ENCODE results near the gene ZNF724. TPM values are rescaled to one million over a fixed set of nuclear protein-coding genes. Genes with fewer than 3 reads are reported as not detected.

The ZNF724 gene
- total RNA-seq, 4 donors from 2014 or later = 0.57 to 0.94 (median 0.69) TPM; not detected in 1

GRCh38 chr19:23222998-23223652 is 27.1 kb downstream of the ZNF724 start:
- Histone ChIP-seq H3K36me3 (peaks cover 0 to 54% of the 10 kb centered on the region in 2 donors), H3K4me1 (no peaks in the 10 kb centered on the region), H3K27ac (no peak overlapping the region), H3K4me3 (no peak overlapping the region), H3K9me3 (peaks cover 0 to 76% (median 0%) of the 10 kb centered on the region in 3 donors), H3K27me3 (no peaks in the 10 kb centered on the region)
- ATAC-seq = no peak
- TF ChIP-seq EP300 (IDR thresholded peaks at IDR 0.05) (no peak), POLR2A (IDR thresholded peaks at IDR 0.05) (no peak), POLR2AphosphoS5 (IDR thresholded peaks at IDR 0.05) (no peak)
- TF ChIP-seq, protein P1, sequence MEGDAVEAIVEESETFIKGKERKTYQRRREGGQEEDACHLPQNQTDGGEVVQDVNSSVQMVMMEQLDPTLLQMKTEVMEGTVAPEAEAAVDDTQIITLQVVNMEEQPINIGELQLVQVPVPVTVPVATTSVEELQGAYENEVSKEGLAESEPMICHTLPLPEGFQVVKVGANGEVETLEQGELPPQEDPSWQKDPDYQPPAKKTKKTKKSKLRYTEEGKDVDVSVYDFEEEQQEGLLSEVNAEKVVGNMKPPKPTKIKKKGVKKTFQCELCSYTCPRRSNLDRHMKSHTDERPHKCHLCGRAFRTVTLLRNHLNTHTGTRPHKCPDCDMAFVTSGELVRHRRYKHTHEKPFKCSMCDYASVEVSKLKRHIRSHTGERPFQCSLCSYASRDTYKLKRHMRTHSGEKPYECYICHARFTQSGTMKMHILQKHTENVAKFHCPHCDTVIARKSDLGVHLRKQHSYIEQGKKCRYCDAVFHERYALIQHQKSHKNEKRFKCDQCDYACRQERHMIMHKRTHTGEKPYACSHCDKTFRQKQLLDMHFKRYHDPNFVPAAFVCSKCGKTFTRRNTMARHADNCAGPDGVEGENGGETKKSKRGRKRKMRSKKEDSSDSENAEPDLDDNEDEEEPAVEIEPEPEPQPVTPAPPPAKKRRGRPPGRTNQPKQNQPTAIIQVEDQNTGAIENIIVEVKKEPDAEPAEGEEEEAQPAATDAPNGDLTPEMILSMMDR (IDR thresholded peaks at IDR 0.05) = no peak
- 90 to 93% methylated on average over 3 of the region's 3 CpGs for WGBS, 2 donors (ENCODE audit: low coverage in 1 of 2)

DNA sequence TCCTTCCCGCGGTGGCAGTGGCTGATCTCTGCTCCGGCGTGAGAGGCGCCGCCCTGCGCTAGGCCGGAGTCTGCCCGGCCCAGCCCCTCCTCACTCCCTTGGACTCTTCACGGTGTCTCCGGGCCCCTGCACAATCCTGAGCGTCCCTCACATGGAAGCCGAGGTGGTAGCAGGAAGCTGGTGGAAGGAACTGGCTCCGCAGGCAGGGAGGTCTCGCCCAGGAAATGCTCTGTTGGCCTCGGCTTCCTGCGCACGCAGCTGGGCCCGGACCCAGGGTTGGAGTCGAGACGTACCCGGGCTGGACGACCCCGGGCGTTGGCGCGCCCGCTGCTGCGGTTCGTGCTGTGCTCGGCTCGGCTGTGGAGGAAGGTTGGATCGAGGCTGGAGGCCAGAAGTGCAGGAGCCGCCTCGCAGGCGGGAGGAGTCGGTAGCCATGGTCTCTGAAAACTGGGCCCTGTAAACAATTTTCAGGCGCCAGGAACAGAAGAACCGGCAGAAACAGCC is 46.3 kb downstream of the ZNF724 start:
- TF ChIP-seq POLR2A (IDR thresholded peaks at IDR 0.05) (no peak), EP300 (IDR thresholded peaks at IDR 0.05) (no peak), POLR2AphosphoS5 (IDR thresholded peaks at IDR 0.05) (no peak)
- TF ChIP-seq, protein P1 (IDR thresholded peaks at IDR 0.05) = no peak
- peaks cover 0 to 8% (median 0%) of the 10 kb centered on the region in 3 donors for H3K4me1 ChIP-seq
- H3K4me3 ChIP-seq = peak overlapping the region; percentile 10 to 45
- H3K36me3 ChIP-seq = no peaks in the 10 kb centered on the region
- H3K9me3 ChIP-seq = no peaks in the 10 kb centered on the region
- no peaks in the 10 kb centered on the region for H3K27me3 ChIP-seq
- ATAC-seq = peak; percentile 53
- WGBS, 2 donors (ENCODE audit: low coverage in 1 of 2) = 9 to 12% methylated on average over 5 to 10 of the region's 39 CpGs
- H3K27ac ChIP-seq = peak overlapping the region; percentile 13 to 75 (median 67)

GRCh38 chr19:23190341-23190740 is 59.9 kb downstream of the ZNF724 start:
- WGBS, 2 donors (ENCODE audit: low coverage in 1 of 2) = 60 to 84% methylated on average over 1 to 6 of the region's 9 CpGs
- Histone ChIP-seq H3K4me3 (no peak overlapping the region), H3K9me3 (no peaks in the 10 kb centered on the region), H3K27me3 (no peaks in the 10 kb centered on the region), H3K27ac (no peak overlapping the region), H3K4me1 (no peaks in the 10 kb centered on the region), H3K36me3 (no peaks in the 10 kb centered on the region)
- TF ChIP-seq POLR2AphosphoS5 (IDR thresholded peaks at IDR 0.05) (no peak), POLR2A (IDR thresholded peaks at IDR 0.05) (no peak)
- no peak for ATAC-seq

DNA sequence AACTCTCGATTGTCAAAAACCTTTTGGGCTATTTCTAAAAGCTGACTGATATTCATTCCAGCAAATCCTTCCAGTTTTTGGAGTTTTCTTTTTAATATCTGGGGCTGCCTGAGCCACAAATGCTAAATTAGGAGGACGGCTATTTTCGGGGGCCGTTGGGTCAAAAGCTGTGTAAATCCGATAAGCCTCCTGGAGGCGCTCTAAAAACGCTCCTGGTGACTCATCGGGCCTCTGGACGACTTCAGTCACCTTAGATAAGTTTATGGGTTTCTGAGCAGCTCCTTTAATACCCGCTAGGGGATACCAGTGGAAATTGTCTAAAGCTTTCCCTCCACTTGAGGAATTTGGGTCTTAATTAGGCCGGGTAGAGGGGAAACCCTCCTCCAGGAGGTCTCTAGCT is 66.9 kb downstream of the ZNF724 start:
- TF ChIP-seq, protein P1 (IDR thresholded peaks at IDR 0.05) = no peak
- TF ChIP-seq EP300 (IDR thresholded peaks at IDR 0.05) = no peak
- TF ChIP-seq POLR2AphosphoS5 (IDR thresholded peaks at IDR 0.05) = no peak
- no peak for TF ChIP-seq POLR2A (IDR thresholded peaks at IDR 0.05)

More for the DNA sequence above, 66.9 kb downstream of the ZNF724 start:
- Histone ChIP-seq H3K27me3 (no peaks in the 10 kb centered on the region), H3K4me1 (no peaks in the 10 kb centered on the region), H3K27ac (no peak overlapping the region), H3K36me3 (no peaks in the 10 kb centered on the region), H3K9me3 (no peaks in the 10 kb centered on the region), H3K4me3 (no peak overlapping the region)
- no peak for ATAC-seq
- WGBS, 2 donors (ENCODE audit: low coverage in 1 of 2) = 79 to 87% methylated on average over 3 to 9 of the region's 11 CpGs

Small RNA genes within 50 kb of the gene (small RNA-seq; reads per million reads assigned to genes)
- gene VN1R91P = 0 reads per million in 4 donors

Other genes with a start within 250 kb of the ZNF724 start
- 10 to 100 TPM in 1 of 4 donors, 1 to 10 TPM in 3; 2.6 to 10.6 (median 4.6) TPM for gene ZNF728, start 247.2 kb downstream of the ZNF724 start, total RNA-seq
- gene ZNF730, start 133.4 kb downstream of the ZNF724 start, total RNA-seq = under 1 TPM in 1 of 4 donors, not detected in 3; 0.27 TPM
- 10 to 100 TPM; 19.6 to 72.2 (median 36.7) TPM for gene ZNF91, start 145.1 kb upstream of the ZNF724 start, total RNA-seq